Eye (tissue), 1 donor: ENCODE results near the gene KCNK6.
A peak's percentile ranks its signal among the peaks of the same experiment; 100 is the strongest.
"Not testable (repeated sequence)": the region's sequence is repeated elsewhere in the genome, so short reads cannot be mapped to it uniquely, and the experiment has no call there.

ENCODE experiments used
- DNase-seq: peaks from one replicate; pipeline ENCODE4 v3.0.0-alpha.2; 2015

Gene KCNK6

GRCh38 chr19:38362076-38362945, 42.7 kb downstream of the KCNK6 start:
- peak; percentile 79 for DNase-seq

- not testable (repeated sequence) for DNase-seq
Observed at GRCh38 chr19:38362946-38363688, 43.5 kb downstream of the KCNK6 start.

- no peak for DNase-seq
Observed at GRCh38 chr19:38367041-38367440, 47.4 kb downstream of the KCNK6 start.

GRCh38 chr19:38369584-38369983, 49.9 kb downstream of the KCNK6 start:
- no peak for DNase-seq

GRCh38 chr19:38370299-38370698, 50.7 kb downstream of the KCNK6 start:
- DNase-seq, result no peak

- no peak for DNase-seq
Observed at GRCh38 chr19:38371081-38371480, 51.4 kb downstream of the KCNK6 start.

GRCh38 chr19:38373907-38374331, 54.3 kb downstream of the KCNK6 start:
- DNase-seq, result no peak

- peak; percentile 99 for DNase-seq
Observed at GRCh38 chr19:38374332-38375097, 54.9 kb downstream of the KCNK6 start, which contains the start of gene PSMD8. Gene PSMD8, plus strand, starts transcription at chr19:38374571. Its CDS starts 31 bp downstream, at chr19:38374602.

- no peak for DNase-seq
Observed at GRCh38 chr19:38375098-38375493, 55.5 kb downstream of the KCNK6 start.

GRCh38 chr19:38375748-38376147, 56.1 kb downstream of the KCNK6 start:
- DNase-seq, result no peak

- DNase-seq, result no peak
Observed at GRCh38 chr19:38376576-38376975, 56.9 kb downstream of the KCNK6 start.

GRCh38 chr19:38377052-38377451, 57.4 kb downstream of the KCNK6 start:
- DNase-seq, result no peak

- DNase-seq, result no peak
Observed at GRCh38 chr19:38378866-38379265, 59.2 kb downstream of the KCNK6 start.

GRCh38 chr19:38381138-38381537, 61.5 kb downstream of the KCNK6 start:
- no peak for DNase-seq
